ENCODE measurements around the gene RANBP17. TPM values are rescaled to one million over a fixed set of nuclear protein-coding genes. Genes with fewer than 3 reads are reported as not detected.

The RANBP17 gene
- total and polyA plus RNA-seq, 2 donors (not counting 1 experiment from before 2014, with no cell fraction given) = 3.1 to 3.5 TPM

DNA sequence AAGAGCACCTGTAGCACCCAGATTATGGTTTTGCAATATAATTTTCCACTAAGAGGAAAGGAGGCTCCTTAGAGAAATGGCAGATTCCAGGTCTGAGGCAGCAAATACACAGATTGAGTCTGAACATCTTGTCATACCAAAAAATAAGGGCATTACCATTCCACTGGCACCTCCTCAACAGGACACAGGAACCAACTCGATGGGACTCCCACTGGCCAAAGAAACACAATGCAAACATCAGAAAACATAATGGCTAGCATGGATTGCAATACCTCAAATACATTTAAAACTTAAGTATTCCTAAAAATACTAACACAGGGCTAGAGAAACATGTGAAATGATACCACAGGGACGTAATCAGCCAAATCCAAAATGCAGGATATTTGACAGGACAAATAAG lies 12.4 kb upstream of the RANBP17 start:
- no peak overlapping the region for H2AFZ ChIP-seq (ENCODE audit: low read length)
- DNase-seq (ENCODE audit: low read depth in 2 of 2) = no peak
- no peak overlapping the region for H3K27ac ChIP-seq (ENCODE audit: insufficient read depth, low read length)
- no peaks in the 10 kb centered on the region for H3K4me1 ChIP-seq (ENCODE audit: control insufficient read depth, extremely low read depth, insufficient read depth, low read length)
- no peaks in the 10 kb centered on the region for H3K27me3 ChIP-seq (ENCODE audit: control insufficient read depth, insufficient read depth, low read length)
- no peaks in the 10 kb centered on the region for H3K36me3 ChIP-seq (ENCODE audit: control insufficient read depth, insufficient read depth, low read length)
- H3K9me3 ChIP-seq (ENCODE audit: control insufficient read depth, insufficient read depth, low read depth, low read length) = no peaks in the 10 kb centered on the region
- H3K4me2 ChIP-seq (ENCODE audit: extremely low read depth, insufficient read depth, low read length) = no peak overlapping the region
- no peak overlapping the region for H3K9ac ChIP-seq (ENCODE audit: insufficient read depth, low read length)
- H3K79me2 ChIP-seq (ENCODE audit: control insufficient read depth, insufficient read depth, low read length) = no peaks in the 10 kb centered on the region
- no peak overlapping the region for H3K4me3 ChIP-seq (replicated peaks in 1 of 4; ENCODE audit: control extremely low read depth in 1 of 4, insufficient read depth in 1 of 4, low read depth in 3 of 4, low read length in 4 of 4)
- TF ChIP-seq EZH2 (IDR thresholded peaks at IDR 0.05; ENCODE audit: low read length, missing control alignments) = no peak
- TF ChIP-seq CTCF (conservative IDR thresholded peaks at IDR 0.05 in 1 of 2, IDR thresholded peaks at IDR 0.05 in 1 of 2; ENCODE audit: low read depth in 1 of 2, low read length in 2 of 2) = no peak
- no peaks in the 10 kb centered on the region for H4K20me1 ChIP-seq (ENCODE audit: control insufficient read depth, extremely low read depth, insufficient read depth, low read length)

GRCh38 chr5:170854566-170854965 lies 7.3 kb upstream of the RANBP17 start:
- H4K20me1 ChIP-seq (ENCODE audit: control insufficient read depth, extremely low read depth, insufficient read depth, low read length) = no peaks in the 10 kb centered on the region
- no peaks in the 10 kb centered on the region for H3K79me2 ChIP-seq (ENCODE audit: control insufficient read depth, insufficient read depth, low read length)
- no peak overlapping the region for H2AFZ ChIP-seq (ENCODE audit: low read length)
- H3K4me2 ChIP-seq (ENCODE audit: extremely low read depth, insufficient read depth, low read length) = no peak overlapping the region
- H3K4me3 ChIP-seq (replicated peaks in 1 of 4; ENCODE audit: control extremely low read depth in 1 of 4, insufficient read depth in 1 of 4, low read depth in 3 of 4, low read length in 4 of 4) = no peak overlapping the region
- TF ChIP-seq CTCF (conservative IDR thresholded peaks at IDR 0.05 in 1 of 2, IDR thresholded peaks at IDR 0.05 in 1 of 2; ENCODE audit: low read depth in 1 of 2, low read length in 2 of 2) (no peak), EZH2 (IDR thresholded peaks at IDR 0.05; ENCODE audit: low read length, missing control alignments) (no peak)
- H3K27ac ChIP-seq (ENCODE audit: insufficient read depth, low read length) = no peak overlapping the region
- H3K36me3 ChIP-seq (ENCODE audit: control insufficient read depth, insufficient read depth, low read length) = no peaks in the 10 kb centered on the region
- no peaks in the 10 kb centered on the region for H3K4me1 ChIP-seq (ENCODE audit: control insufficient read depth, extremely low read depth, insufficient read depth, low read length)
- no peaks in the 10 kb centered on the region for H3K27me3 ChIP-seq (ENCODE audit: control insufficient read depth, insufficient read depth, low read length)
- H3K9ac ChIP-seq (ENCODE audit: insufficient read depth, low read length) = no peak overlapping the region
- DNase-seq (ENCODE audit: low read depth in 2 of 2) = peak in 1 of 2 donors; percentile 17
- H3K9me3 ChIP-seq (ENCODE audit: control insufficient read depth, insufficient read depth, low read depth, low read length) = no peaks in the 10 kb centered on the region

DNA sequence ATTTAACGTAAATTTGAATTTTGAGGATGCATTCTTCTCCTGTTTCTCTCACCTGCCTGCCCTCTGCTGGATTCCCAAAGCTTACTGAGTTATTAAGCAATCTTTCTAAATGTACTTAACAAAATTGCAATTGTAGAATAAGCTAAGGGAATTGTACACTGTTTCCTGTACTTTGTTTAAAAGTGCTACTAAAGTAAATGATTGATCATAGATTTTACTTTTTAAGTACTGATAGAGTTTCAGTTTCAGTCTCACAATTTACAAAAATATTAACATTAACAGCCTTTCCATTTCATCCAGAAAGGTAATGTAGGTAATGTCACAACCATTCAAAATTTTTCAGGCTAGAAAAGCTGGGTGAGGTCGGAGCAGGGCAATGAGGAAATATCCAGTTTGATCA lies 4.8 kb upstream of the RANBP17 start:
- Histone ChIP-seq H3K27ac (ENCODE audit: insufficient read depth, low read length) (no peak overlapping the region), H3K4me3 (replicated peaks in 1 of 4; ENCODE audit: control extremely low read depth in 1 of 4, insufficient read depth in 1 of 4, low read depth in 3 of 4, low read length in 4 of 4) (no peak overlapping the region), H3K4me1 (ENCODE audit: control insufficient read depth, extremely low read depth, insufficient read depth, low read length) (no peaks in the 10 kb centered on the region), H3K27me3 (ENCODE audit: control insufficient read depth, insufficient read depth, low read length) (no peaks in the 10 kb centered on the region), H3K36me3 (ENCODE audit: control insufficient read depth, insufficient read depth, low read length) (no peaks in the 10 kb centered on the region), H3K9me3 (ENCODE audit: control insufficient read depth, insufficient read depth, low read depth, low read length) (peaks cover 3% of the 10 kb centered on the region), H2AFZ (ENCODE audit: low read length) (no peak overlapping the region), H3K9ac (ENCODE audit: insufficient read depth, low read length) (no peak overlapping the region), H4K20me1 (ENCODE audit: control insufficient read depth, extremely low read depth, insufficient read depth, low read length) (no peaks in the 10 kb centered on the region), H3K79me2 (ENCODE audit: control insufficient read depth, insufficient read depth, low read length) (no peaks in the 10 kb centered on the region), H3K4me2 (ENCODE audit: extremely low read depth, insufficient read depth, low read length) (no peak overlapping the region)
- TF ChIP-seq EZH2 (IDR thresholded peaks at IDR 0.05; ENCODE audit: low read length, missing control alignments) (no peak), CTCF (conservative IDR thresholded peaks at IDR 0.05 in 1 of 2, IDR thresholded peaks at IDR 0.05 in 1 of 2; ENCODE audit: low read depth in 1 of 2, low read length in 2 of 2) (no peak)
- DNase-seq (ENCODE audit: low read depth in 2 of 2) = no peak

Measured in fibroblast of lung (primary cell).